Stimulated activated CD8-positive, alpha-beta memory T cell treated with anti-CD3 and anti-CD28 coated beads, Interleukin-15, amount 100 ng/mL, for 48 hours (primary cell): ENCODE measurements around the gene NTSR1.
A peak's percentile ranks its signal among the peaks of the same experiment; 100 is the strongest.

ENCODE experiments used
- DNase-seq, 2 donors: peaks; one replicate each; pipeline ENCODE4 v3.0.0-alpha.2; 2020; ENCODE audit warnings: low read depth in 2 of 2

Gene NTSR1

DNA sequence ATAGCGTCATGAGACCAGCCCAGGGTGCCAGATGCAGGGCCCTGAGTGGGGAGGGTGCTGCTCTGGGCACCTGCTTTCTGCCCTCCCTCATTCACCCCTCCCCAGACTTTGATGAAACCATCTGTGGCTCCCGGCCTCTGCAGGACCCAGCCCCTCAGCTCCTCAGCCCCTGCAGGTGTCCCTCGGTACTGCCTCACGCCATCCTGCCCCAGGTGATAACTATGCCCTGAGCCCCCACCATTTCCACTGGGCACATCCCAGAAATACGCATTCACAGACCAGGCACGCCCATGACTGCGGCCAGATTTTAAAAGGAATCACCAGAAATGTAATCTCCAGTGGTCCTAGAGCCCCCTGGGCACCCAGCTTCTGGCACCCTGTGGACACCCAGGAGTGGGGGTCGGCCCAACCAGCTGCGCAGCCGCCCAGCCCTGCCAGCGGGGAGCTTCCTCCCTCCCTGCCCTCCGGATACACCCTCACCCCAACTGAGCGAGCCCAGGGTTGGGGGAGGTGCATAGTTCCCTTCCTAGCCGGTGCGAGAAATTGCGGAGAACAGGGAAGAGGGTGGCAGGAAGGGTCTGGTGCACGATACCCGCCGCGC is 615 bp upstream of the NTSR1 start:
- DNase-seq, result no peak

DNA sequence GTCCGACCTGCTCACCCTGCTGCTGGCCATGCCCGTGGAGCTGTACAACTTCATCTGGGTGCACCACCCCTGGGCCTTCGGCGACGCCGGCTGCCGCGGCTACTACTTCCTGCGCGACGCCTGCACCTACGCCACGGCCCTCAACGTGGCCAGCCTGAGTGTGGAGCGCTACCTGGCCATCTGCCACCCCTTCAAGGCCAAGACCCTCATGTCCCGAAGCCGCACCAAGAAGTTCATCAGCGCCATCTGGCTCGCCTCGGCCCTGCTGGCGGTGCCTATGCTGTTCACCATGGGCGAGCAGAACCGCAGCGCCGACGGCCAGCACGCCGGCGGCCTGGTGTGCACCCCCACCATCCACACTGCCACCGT is 885 bp downstream of the NTSR1 start:
- no peak for DNase-seq

DNA sequence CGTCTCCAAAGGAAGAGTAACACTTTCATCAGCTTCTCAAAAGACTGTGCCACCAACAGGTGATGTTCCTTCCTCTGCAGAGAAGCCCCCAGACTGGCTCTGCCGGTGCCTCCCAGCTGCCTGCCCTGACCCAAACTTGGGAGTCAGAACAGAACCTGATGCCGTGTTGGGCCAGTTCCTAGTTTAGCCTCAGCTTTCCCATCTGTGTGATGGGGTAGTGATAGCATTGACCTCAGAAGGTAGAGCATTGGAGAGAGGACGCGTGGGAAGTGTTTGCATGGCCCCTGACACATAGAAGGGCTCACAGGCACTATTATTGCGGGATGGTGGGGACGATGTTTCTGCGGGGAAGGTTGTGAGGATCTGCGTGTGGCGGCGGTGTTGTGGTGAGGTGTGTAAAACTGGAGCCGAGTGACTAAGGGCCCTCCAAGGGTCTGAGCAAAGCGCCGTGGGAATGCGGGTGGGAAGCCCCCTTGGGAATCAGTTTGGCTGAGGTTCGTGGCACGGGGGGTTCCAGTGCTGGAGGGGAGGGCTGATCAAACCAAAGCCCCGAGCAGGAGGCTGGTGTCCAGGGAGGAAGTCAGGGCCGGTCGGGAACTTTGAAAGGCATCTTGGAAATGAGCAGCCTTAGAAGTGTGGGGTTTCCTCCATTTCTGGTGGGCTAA is 1.7 kb downstream of the NTSR1 start:
- DNase-seq, result no peak

DNA sequence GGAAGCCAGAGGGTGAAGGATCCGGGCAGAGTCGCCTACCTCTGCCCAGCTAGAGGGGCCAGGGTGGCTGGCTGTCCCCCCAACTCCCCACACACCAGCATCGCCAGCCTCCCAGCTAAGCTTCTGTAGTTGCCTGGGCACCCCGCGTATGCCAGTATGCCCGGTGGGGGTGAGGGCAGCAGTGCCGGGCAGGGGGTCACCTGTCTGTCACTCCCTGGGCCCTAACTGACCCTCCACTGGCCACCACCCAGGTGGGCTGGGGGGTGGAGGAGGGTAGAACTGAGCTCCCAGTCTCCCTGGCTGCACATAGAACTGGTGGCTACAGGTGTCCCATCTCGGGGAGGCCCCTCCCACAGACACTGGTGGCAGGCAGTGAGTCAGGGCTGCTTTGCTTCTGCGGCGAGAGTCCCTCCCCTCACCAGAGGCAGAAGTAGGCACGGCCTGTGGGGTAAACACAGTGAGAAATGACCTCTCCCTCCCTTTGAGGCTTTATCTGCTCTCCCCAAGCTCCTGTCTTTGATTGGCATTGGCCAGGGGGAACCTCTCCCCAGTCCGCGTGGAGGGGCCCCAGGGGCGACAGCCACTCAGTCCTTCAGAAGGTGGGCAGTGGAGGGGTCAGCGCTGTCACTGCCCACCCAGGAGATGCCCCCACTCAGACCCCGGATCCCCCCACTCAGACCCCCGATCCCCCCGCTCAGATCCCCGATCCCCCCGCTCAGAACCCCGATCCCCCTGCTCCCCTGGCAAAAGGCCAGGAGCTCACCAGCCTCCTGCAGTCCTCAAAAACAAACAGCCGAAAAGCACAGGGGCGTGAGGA is 2.5 kb downstream of the NTSR1 start:
- DNase-seq, result peak; percentile 10 to 27

DNA sequence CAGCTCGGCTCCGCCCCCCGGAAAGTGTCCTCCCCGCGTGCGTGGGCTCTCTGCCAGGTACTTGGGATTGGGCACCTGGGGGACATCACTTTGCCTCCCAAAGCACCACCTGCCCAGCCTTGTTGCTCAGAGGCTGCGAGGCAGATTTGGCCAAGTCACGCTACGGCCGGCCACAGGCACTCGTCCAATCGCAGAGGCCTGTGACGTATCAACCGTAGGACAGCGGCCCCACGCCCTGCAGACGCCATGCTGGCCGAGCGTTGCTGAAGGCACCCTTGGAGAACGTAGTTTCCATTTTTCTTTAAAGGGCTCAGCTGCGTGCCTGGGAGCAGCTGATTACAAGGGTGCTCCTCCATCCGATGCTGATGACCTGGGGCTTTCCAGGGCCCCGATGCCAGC is 3.1 kb downstream of the NTSR1 start:
- no peak for DNase-seq

DNA sequence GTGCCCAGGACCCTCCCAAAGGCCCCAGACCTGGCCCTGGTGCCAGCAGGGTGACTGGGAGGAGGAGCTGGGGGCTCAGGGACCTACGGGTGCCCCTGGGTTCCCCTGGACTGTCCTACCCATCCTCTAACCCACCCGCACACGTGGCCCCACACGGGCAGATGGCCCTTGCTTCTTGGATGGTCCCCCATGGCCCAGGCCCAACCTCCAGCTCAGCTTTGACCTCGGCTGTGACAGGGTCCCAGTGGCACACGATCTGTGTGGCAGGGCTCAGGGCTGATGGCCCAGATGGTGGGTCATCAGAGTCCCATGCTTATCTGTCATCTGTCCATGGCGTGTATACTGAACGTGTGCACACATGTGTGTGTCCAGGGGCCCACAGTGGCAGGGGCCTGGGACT is 4.0 kb downstream of the NTSR1 start:
- no peak for DNase-seq

DNA sequence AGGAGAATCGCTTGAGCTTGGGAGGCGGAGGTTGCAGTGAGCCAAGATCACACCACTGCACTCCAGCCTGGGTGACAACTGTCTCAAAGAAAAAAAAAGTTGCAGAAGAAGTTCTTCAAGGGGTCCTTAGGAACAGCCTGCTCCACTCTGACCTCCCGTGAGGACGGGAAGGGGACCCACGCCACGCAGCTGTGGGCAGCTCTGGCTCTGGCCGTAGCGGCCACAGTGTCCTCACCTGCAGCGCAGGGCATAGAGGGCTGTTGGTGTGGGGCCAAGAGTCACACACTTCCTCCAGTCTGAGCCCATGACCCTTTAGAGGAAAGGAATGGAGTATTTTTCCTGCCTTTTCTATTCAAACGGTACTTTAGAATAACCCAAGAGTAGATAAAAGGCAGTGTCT is 5.4 kb downstream of the NTSR1 start:
- no peak for DNase-seq

DNA sequence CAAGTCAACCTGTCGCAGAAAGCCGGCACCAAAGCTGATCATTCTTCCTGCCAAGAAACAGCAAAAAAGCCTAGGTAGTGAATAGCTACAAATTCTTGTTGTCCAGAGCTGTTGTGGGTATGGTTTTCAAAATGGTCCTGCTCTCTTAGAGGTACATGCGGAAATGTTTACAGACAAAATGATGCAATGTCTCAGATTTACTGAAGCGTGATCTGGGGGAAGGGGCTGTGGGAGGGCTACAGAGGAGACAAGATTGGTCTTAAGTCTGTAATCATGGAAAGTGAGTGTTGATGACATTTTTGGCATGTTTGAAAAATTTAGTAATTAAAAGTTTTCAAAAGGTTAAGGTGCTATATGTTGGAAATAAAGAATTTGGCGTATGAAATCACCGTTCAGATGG is 6.2 kb downstream of the NTSR1 start:
- DNase-seq, result no peak

DNA sequence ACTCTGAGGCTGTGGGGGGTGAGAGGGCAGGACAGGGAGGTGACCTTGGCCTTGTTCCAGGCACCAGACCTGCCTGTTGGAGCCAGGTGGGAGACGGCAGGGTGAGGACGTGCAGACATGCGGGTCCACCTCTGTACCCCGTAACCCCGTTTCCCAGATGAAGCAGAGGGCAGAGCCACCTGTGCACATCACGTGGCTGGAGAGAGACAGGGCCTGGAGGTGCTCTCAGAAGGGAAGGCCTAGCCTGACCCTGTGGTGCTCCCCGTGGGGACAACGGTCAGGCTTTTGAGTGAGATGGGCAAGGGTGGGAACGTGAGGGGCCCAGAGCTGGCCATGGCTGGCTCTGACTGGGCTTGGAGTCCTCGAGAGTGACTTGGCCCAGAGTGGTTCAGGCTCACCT is 6.6 kb downstream of the NTSR1 start:
- DNase-seq, result no peak

DNA sequence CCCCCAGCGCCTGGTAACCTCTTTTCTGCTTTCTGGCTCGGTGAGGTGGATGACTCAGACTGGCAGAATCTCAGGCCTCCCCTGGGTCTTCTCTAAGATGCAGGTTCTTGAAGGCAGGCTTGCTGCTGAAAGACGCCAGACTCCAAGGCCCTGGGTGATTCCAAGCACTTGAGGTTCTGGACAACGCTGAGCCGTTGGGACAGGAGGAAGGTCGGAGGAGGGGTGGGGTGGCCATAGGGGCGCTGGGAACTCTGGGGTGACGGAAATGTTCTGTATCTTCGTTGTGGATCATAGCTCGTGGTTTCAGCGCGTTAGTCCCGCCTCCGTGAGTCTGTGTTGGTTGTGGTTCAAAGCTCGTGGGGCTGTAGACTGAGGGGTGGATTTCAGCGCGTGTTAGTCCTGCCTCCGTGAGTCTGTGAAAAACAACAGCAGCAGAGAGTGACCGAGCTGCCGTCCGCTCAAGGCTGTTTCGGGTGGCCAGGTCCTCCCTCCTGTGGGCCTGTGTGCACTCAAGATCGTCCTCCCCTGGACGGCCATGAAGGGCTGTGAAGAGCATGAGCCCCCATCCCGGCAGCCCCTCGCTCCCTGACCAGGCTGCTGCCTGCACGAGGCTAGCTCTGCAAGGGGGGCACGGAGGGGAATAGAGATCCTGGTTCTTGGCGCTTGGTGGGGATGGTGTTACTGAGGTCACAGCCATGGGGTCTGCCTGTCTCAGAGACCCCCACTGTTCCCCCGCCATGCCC is 7.7 kb downstream of the NTSR1 start:
- DNase-seq, result peak; percentile 9 to 19

DNA sequence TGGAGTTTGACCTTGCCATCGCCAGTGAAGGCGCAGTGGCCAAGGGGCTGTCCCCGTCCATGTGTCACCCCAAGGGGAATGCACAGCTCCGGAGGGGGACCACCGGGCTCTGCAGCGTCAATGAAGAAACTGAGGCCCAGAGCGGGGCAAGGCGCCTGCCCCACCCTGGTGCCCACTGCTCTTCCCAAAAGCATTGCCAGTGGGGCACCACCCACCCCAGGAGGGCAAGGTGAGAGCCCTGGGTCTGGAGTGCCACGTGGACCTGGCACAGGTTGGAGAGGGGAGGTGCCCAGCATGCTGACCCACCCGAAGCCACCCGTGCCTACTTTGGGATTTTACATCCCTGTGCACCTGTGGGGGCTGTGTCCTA is 8.3 kb downstream of the NTSR1 start:
- DNase-seq, result no peak

DNA sequence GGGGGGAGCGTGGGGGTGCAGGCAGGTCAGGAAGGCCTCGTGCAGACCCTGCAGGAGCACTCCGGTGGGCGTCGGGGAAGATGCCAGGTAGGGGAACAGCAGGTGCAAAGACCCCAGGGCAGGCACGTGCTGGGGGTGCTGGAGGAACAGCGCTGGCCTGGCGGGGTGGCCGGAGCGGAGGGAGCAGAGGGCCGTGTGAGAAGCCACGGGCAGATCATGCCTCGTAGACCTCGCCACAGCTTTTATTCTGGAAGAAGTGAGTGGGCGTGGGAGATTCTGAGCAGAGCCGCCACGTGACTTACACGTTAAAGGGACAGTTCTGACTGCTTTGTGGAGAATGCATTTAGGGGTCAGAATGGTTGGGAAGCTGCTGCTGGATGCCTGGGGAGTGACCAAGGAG is 9.3 kb downstream of the NTSR1 start:
- no peak for DNase-seq

DNA sequence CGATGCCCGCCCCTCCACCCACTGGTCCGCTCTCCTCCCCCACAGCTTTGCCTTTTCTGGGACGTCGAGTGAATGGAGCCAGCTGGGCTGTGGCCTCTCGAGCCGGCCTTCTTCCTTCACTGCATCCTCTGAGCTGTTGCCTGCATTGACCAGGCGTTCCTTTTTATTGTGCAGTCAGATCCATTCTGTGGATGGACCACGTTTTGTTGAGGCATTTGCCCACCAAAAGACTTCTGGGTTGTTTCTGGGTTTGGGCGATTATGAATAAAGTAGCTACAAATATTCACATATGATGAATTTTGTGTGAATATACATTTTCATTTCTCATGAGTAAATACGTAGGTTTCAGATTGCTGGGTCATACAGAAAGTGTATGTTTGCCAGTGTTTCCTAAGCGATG is 9.9 kb downstream of the NTSR1 start:
- no peak for DNase-seq

DNA sequence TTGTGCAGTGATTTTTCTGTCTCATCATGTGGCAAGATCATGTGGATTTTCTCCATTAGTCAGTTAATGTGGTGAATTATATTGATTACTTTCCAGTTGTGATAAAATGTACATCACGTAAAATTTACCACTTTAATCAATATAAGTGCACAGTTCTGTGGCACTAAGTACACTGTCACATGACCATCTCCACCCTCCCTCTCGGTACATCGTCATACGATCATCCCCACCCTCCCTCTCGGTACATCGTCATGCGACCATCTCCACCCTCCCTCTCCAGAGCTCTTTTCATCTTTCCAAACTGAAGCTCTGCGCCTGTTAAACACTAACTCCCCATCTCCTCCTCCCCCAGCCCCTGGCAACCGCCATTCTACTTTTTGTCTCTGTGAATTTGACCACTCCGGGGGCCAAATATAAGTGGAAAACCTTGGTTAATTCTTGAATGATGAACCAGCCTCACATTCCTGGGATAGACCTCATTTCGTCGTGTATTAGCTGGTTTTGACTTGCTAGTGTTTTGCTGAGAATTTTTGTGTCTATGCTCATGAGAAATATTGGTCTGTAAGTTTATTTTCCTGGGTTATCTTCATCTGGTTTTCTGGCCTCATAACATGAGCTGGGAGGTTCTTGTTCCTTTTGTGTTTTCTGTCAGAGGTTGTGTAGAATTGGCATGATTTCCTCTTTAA is 10.8 kb downstream of the NTSR1 start:
- DNase-seq, result no peak

DNA sequence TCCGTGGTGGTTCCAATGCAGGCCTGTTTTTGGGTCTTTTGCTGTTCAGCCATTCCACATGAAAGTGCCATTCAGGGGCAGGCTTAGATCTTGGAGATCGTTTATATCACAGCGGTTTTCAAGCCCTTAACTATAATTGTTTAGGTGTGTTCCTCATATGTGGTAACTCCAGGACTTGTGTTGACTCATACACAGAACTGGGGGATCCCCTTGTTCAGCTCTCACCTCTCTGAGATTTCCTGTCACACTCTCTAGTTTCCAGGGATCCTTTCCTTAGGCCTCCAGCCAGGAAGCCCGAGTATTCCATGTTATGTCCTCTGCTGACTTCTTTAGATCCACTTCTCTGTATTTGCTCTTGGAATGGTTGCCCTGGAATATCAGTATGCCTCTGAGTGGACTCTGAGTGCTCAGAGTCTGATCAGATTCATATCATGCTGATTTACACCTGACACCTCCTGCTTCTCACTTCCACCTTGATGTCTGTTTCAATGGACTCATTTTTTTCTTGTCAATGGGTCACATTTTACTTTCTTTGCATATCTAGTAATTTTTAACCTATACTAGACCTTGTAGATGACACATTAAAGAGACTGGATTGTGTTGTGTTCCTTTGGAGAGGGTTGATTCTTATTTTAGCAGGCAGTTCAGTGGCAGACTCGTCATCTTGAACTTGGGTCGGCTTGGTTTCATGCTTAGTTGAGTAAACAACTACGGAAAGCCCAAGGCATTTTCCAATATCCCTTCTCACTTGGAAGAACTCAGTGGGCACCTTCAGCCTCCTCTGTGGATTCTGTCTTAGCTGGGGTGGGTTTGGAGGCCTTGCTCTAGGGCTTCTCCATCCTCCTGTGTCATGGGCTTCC is 13.1 kb downstream of the NTSR1 start:
- DNase-seq, result no peak

DNA sequence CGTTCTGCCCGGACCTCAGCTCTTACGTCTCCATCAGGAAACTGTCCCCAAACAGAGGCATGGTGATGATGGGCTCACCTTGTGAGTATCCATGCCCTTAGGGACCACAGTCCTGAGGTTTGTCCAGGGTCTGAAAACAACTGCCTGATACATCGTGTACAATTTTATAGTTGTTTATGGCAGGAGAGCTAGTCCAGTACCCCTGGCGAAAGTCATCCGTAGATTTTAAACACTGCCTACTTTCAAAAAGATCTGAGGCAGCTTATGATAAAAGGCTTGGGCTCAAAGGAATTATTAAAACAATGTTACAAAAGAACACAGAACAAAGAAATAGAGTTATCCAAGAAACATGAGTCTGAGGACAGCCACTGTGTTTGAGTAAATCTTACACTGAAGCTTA is 14.0 kb downstream of the NTSR1 start:
- DNase-seq, result no peak

DNA sequence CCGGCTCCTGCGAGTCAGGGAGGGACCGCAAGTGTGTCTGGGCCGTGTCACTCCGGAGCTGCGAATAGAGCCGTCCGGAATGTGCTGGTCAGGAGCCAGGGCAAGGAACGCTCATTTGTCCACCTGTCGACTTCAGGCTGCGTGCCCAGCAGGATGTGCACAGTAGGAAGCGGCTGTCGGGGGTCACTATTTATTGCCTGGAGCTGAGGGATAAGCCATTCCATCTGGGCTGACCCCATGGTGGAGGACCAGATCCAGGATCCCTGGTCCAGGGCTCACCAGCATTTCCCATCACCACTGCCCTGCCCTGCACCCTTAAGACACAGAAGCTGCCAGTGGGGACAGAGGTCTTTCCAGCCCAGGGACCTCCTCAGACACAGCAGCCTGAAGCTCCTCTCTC is 14.7 kb downstream of the NTSR1 start:
- DNase-seq, result no peak

DNA sequence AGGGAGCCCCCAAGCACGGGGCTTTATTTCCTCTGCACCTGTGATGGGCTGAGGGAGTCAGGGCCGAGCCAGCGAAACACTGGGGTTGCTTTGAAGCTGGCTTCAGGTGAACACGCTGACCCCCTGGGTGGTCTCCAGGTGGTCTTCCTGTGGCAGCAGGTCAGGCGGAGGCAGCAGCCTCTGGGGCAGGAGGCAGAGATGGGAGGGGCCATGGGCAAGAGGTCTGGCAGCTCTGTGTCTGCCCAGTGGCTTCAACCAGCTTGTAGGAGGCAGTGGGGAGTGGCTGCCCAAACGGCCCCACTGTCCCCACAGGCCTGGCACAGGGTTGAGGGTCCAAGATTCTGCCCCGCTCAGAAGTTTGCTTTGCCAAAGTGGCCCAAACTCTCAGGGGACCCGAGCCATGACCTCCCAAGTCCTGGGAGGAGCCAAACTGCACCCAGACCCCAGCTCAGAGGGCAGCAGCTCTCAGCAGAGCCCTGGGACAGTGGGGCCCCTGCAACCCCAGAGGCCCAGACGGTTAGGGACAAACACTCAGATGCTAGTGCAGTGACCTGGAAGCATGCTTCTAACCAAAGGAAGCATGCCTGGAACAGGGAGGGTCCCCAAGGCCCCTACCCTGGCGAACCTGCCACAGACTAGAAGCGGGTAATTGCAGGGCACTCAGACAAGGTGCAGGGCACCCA is 15.3 kb downstream of the NTSR1 start:
- DNase-seq, result no peak

DNA sequence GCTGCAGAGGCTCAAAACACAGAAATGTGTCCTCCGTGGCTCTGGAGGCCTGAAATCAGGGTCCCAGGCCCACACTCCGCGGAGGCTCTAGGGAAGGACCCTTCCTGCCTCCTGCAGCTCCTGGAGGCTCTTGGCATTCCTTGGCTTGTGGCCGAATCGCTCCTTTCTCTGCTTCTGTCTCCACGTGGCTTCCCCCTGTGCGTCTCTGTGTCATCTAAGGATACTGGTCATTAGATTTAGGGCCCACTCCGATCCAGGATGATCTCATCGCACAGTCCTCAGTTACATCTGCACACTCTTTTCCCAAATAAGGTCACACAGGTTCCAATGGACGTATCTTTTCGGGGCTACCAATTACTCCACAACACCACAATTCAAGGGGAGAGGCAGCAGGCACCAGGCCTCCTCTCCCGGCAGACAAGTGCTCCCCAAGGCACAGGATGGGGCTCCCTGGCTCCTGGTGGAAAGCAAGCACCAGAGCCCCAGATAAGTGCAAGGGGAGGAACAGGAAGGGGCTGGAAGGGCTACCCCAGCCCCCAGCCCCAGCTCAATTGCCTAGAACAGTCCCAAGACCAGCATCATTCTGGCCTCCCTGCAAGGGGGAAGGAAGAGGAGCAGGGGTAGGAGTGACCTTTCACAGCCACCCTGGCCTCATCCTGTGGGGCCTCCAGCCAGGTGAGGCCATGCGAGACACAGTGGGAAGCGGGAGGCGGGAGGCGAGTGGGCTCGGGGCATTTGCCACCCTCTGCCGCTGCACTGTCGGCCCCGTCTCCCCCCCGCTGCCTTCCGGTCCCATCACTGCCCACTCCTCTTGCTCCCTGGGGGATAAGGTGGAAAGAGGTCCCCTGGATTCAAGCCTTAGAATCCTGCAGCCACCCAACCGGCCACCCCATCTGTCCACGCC is 16.3 kb downstream of the NTSR1 start:
- no peak for DNase-seq
